Fibroblast of lung (primary cell): Measurements from ENCODE around the gene OR2T10. TPM values are rescaled to one million over a fixed set of nuclear protein-coding genes. Genes with fewer than 3 reads are reported as not detected.
"Not testable (repeated sequence)": the region's sequence is repeated elsewhere in the genome, so short reads cannot be mapped to it uniquely, and the experiment has no call there.

ENCODE experiments used
- DNase-seq, 2 donors: peaks; one replicate each; pipeline versions ENCODE4 v3.0.0 to v3.0.0-alpha.2; 2010; ENCODE audit warnings: low read depth in 2 of 2
- H2AFZ ChIP-seq: 2 replicates; pipeline ENCODE4 v1.5.1; 2012; ENCODE audit warnings: low read length, control low read depth, inconsistent platforms
- H3K27ac ChIP-seq: 2 replicates; pipeline ENCODE4 v1.5.1; 2011; ENCODE audit warnings: low read length, control low read depth; ENCODE audit not compliant: insufficient read depth
- H3K27me3 ChIP-seq: 2 replicates; pipeline ENCODE4 v1.5.1; 2011; ENCODE audit warnings: mild to moderate bottlenecking, low read length; ENCODE audit not compliant: control insufficient read depth, insufficient read depth
- H3K36me3 ChIP-seq: 2 replicates; pipeline ENCODE4 v1.5.1; 2011; ENCODE audit warnings: low read length; ENCODE audit not compliant: control insufficient read depth, insufficient read depth
- H3K4me1 ChIP-seq: 2 replicates; pipeline ENCODE4 v1.5.1; 2011; ENCODE audit warnings: low read length; ENCODE audit not compliant: control insufficient read depth, insufficient read depth; ENCODE audit errors: extremely low read depth
- H3K4me2 ChIP-seq: 2 replicates; pipeline ENCODE4 v1.5.1; 2011; ENCODE audit warnings: low read length, control low read depth; ENCODE audit not compliant: insufficient read depth; ENCODE audit errors: extremely low read depth
- H3K4me3 ChIP-seq, 4 experiments: fragments of 200-600 bp in 1 of 4; sonication (generic) in 1 of 4; replicated peaks in 1 of 4; 2 replicates each; pipeline ENCODE4 v1.5.1; 2011 to 2016; ENCODE audit warnings: low read length in 4 of 4, low read depth in 3 of 4, mild to moderate bottlenecking in 3 of 4, control low read depth in 2 of 4, inconsistent platforms in 1 of 4, mixed read lengths in 1 of 4; ENCODE audit not compliant: insufficient read depth in 1 of 4; ENCODE audit errors: control extremely low read depth in 1 of 4
- H3K79me2 ChIP-seq: 2 replicates; pipeline ENCODE4 v1.5.1; 2012; ENCODE audit warnings: mild to moderate bottlenecking, low read length, inconsistent platforms; ENCODE audit not compliant: control insufficient read depth, insufficient read depth
- H3K9ac ChIP-seq: 2 replicates; pipeline ENCODE4 v1.5.1; 2011; ENCODE audit warnings: mild to moderate bottlenecking, low read length, control low read depth; ENCODE audit not compliant: insufficient read depth
- H3K9me3 ChIP-seq: 2 replicates; pipeline ENCODE4 v1.5.1; 2012; ENCODE audit warnings: low read depth, low read length; ENCODE audit not compliant: control insufficient read depth, insufficient read depth
- H4K20me1 ChIP-seq: 2 replicates; pipeline ENCODE4 v1.5.1; 2011; ENCODE audit warnings: low read length; ENCODE audit not compliant: control insufficient read depth, insufficient read depth; ENCODE audit errors: extremely low read depth
- CTCF ChIP-seq, 2 donors: IDR thresholded peaks in 1 of 2; conservative IDR thresholded peaks in 1 of 2; 1 replicate in 1 of 2; 2 replicates in 1 of 2; pipeline ENCODE4 v1.5.1; 2011 to 2012; ENCODE audit warnings: low read length in 2 of 2, control low read depth in 1 of 2, inconsistent platforms in 1 of 2, low read depth in 1 of 2, mild to moderate bottlenecking in 1 of 2
- EZH2 ChIP-seq: IDR thresholded peaks from 2 replicates; pipeline ENCODE4 v1.5.1; 2012; ENCODE audit warnings: low read length, control low read depth, mild to moderate bottlenecking; ENCODE audit errors: missing control alignments
- polyA minus RNA-seq: library from RNA; depleted of rRNA, polyadenylated mRNA; stranded (reverse); fragments of >200 nt; gene quantifications from 2 replicates; pipeline ENCODE4 v1.2.3, GENCODE V29; 2011; ENCODE audit warnings: low replicate concordance
- polyA plus RNA-seq, 2 donors: library from polyadenylated mRNA; depleted of rRNA in 1 of 2; stranded (reverse) in 1 of 2; unstranded in 1 of 2; fragments of >200 nt; gene quantifications; 2 replicates each; pipeline ENCODE4 v1.2.1, GENCODE V29; 2011 to 2012; ENCODE audit warnings: missing spikeins in 1 of 2
- total RNA-seq: library from RNA; depleted of rRNA; stranded (reverse); fragments of >200 nt; gene quantifications from 2 replicates; pipeline ENCODE4 v1.2.1, GENCODE V29; 2014

OR2T10 gene, protein sequence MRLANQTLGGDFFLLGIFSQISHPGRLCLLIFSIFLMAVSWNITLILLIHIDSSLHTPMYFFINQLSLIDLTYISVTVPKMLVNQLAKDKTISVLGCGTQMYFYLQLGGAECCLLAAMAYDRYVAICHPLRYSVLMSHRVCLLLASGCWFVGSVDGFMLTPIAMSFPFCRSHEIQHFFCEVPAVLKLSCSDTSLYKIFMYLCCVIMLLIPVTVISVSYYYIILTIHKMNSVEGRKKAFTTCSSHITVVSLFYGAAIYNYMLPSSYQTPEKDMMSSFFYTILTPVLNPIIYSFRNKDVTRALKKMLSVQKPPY
- total RNA-seq (not detected in 2 replicates), polyA plus RNA-seq (not detected in 2 replicates), polyA minus RNA-seq (not detected in 2 replicates)
- not detected in 2 replicates for polyA plus RNA-seq (2012)

- no peak within 1 kb of the TSS for H2AFZ ChIP-seq
- no peaks in the 10 kb centered on the region for H4K20me1 ChIP-seq
- no peaks in the 10 kb centered on the region for H3K4me1 ChIP-seq
- no peaks in the 10 kb centered on the region for H3K9me3 ChIP-seq
- H3K36me3 ChIP-seq, result no peaks in the 10 kb centered on the region
- no peak within 1 kb of the TSS for H3K4me3 ChIP-seq
- no peak for TF ChIP-seq EZH2
- TF ChIP-seq CTCF (conservative IDR thresholded peaks at IDR 0.05 in 1 of 2, IDR thresholded peaks at IDR 0.05 in 1 of 2; ENCODE audit: low read depth in 1 of 2, low read length in 2 of 2), result no peak
- DNase-seq, result no peak
- no peaks in the 10 kb centered on the region for H3K79me2 ChIP-seq
- H3K27ac ChIP-seq, result no peak within 1 kb of the TSS
- no peak within 1 kb of the TSS for H3K9ac ChIP-seq
- no peaks in the 10 kb centered on the region for H3K27me3 ChIP-seq
- no peak within 1 kb of the TSS for H3K4me2 ChIP-seq
These were observed at the start of gene OR2T10 for GRCh38 chr1:248597589-248597988. Gene OR2T10, minus strand, starts transcription at chr1:248597700. Its CDS starts 3,932 bp downstream, at chr1:248593768.

DNA sequence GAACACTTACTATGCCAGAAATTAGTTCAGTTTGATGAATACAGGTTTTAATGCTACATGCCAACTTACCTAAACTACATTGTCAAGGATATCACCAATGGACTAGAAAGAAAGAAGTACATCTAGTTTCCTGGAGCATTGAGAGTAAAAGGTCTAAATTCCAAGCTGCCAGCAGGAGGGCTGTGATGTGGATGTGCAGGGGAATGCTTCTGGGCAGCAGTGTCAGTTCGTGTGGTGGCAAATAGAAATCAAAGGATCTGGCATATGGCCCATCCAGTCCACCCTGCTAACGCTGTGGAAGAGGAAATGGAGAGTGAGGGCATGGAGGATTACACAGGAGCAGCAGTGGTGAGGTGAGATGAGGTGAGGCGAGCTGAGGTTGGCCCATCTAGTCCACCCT, 47.7 kb upstream of the OR2T10 start, which contains the start of gene OR2T35:
OR2T35 (minus strand) TSS at position 101 of the 400 bp plus-strand sequence. CDS start 6,020 bp downstream, outside the sequence.
- not testable (repeated sequence) for H3K79me2 ChIP-seq, DNase-seq, H2AFZ ChIP-seq

GRCh38 chr1:248642971-248643651, 45.6 kb upstream of the OR2T10 start:
- H3K79me2 ChIP-seq, H3K9ac ChIP-seq, DNase-seq, H3K4me1 ChIP-seq, H2AFZ ChIP-seq, H4K20me1 ChIP-seq, H3K4me3 ChIP-seq, H3K4me2 ChIP-seq, H3K27me3 ChIP-seq, H3K27ac ChIP-seq, H3K36me3 ChIP-seq, H3K9me3 ChIP-seq: not testable (repeated sequence)

More for the DNA sequence above, 47.7 kb upstream of the OR2T10 start, which contains the start of gene OR2T35:
- not testable (repeated sequence) for H3K4me2 ChIP-seq, H3K36me3 ChIP-seq, H3K9me3 ChIP-seq, H3K4me3 ChIP-seq, H3K27me3 ChIP-seq, H3K9ac ChIP-seq, H3K27ac ChIP-seq, H4K20me1 ChIP-seq, H3K4me1 ChIP-seq

DNA sequence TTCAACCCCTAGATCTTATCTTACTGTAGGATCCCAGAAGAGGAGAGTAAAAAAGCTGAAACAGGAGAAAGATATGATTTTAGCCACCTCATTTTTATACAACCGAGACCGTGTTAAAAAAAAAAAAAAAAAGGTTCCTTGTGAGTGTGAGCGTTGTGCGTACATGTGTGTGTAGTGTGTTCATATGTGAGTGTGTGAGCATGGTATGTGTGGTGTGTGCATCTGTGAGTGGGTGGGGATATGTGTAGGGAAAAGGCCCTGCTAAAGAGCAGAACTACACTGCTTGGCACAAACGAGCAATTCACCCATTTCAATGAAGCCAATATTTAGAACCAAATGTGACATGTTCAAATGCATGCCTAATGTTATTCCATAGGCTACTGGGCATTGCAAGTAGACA, 44.1 kb upstream of the OR2T10 start:
- H2AFZ ChIP-seq, H3K9me3 ChIP-seq, H3K36me3 ChIP-seq, H3K4me3 ChIP-seq, H4K20me1 ChIP-seq, H3K9ac ChIP-seq, H3K4me1 ChIP-seq, H3K79me2 ChIP-seq, H3K27ac ChIP-seq, DNase-seq, H3K27me3 ChIP-seq, H3K4me2 ChIP-seq: not testable (repeated sequence)

DNA sequence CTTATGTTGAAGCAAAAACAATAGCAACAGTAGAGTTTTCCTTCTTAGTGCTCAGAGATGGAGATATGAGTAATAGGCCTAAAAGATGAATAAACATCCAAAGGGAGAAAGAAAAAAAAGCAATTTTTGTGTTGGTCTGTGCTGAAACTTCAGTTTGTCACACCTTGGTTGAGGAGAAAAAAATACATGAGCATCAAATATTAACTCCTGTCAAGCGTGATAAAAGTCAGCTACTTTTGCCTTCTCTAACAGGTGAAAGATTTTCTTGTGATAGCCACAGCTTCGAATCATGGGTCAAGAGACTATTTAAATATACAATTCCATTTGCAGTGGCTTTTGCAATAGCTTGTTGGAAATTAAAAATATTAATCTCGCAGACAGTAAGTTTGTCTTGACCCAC, 43.4 kb upstream of the OR2T10 start:
- not testable (repeated sequence) for H3K4me3 ChIP-seq, H3K9ac ChIP-seq, DNase-seq, H3K4me1 ChIP-seq, H3K36me3 ChIP-seq, H3K4me2 ChIP-seq, H3K79me2 ChIP-seq, H3K9me3 ChIP-seq, H2AFZ ChIP-seq, H3K27ac ChIP-seq, H3K27me3 ChIP-seq, H4K20me1 ChIP-seq

GRCh38 chr1:248639652-248640051, 42.2 kb upstream of the OR2T10 start:
- not testable (repeated sequence) for H2AFZ ChIP-seq, H3K9ac ChIP-seq, H3K4me2 ChIP-seq, H3K36me3 ChIP-seq, H3K27ac ChIP-seq, H3K79me2 ChIP-seq, H3K4me1 ChIP-seq, H3K9me3 ChIP-seq, H3K27me3 ChIP-seq, H3K4me3 ChIP-seq, H4K20me1 ChIP-seq, DNase-seq
